ENCODE measurements around the gene PCGF2. TPM values are rescaled to one million over a fixed set of nuclear protein-coding genes. Genes with fewer than 3 reads are reported as not detected.
A peak's percentile ranks its signal among the peaks of the same experiment; 100 is the strongest.

PCGF2 gene
- total and polyA plus RNA-seq, 10 of the 15 experiments (the other 5 are each of a cell fraction or from before 2014, with no cell fraction given), result 2.7 to 35.6 (median 7.2) TPM

DNA sequence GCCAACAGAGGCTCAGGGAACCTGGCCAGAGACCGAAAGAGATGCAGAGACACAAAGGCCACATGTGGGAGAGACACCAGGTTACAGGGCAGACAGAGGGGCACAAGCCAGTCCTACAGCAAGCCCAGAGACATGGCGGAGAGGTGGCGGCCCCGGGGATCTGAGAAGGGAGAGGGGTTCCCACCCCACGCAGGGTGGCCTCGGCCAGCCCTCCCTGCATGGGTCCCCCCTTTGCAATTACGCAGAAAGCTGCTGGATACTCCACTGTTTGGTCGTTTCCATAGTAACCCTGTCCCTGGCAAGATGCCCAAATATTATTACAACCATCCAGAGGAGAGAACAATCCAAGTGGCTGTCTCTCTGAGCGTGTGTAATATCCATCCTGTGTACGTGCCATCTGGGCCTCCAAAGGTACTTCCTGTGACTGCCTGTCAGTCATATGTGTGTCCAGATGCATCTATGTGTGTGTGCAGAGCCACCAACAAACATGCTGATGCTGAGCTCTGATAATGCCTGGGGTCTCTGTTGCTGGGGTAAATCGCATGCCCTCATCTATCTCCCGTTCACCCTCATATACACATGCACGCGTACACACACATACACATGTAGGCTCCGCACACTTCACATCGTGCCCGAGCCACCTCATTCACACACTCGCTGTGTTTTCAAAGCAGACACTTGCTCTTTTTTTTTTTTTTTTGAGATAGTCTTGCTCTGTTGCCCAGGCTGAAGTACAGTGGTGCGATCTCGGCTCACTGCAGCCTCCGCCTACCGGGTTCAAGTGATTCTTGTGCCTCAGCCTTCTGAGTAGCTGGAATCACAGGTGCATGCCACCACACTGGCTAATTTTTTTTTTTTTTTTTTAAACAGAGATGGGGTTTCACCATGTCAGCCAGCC lies 5.5 kb downstream of the PCGF2 start:
- ATAC-seq (no peak), FAIRE-seq (no peak), DNase-seq (ENCODE audit: low read depth, low spot score) (no peak)
- peaks cover 40% of the 10 kb centered on the region for H3K79me2 ChIP-seq (ENCODE audit: control insufficient read depth, insufficient read depth, low read length)
- TF ChIP-seq RFX5 (IDR thresholded peaks at IDR 0.05; ENCODE audit: low read depth, low read length), result no peak
- TF ChIP-seq, protein P1, sequence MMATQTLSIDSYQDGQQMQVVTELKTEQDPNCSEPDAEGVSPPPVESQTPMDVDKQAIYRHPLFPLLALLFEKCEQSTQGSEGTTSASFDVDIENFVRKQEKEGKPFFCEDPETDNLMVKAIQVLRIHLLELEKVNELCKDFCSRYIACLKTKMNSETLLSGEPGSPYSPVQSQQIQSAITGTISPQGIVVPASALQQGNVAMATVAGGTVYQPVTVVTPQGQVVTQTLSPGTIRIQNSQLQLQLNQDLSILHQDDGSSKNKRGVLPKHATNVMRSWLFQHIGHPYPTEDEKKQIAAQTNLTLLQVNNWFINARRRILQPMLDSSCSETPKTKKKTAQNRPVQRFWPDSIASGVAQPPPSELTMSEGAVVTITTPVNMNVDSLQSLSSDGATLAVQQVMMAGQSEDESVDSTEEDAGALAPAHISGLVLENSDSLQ (IDR thresholded peaks at IDR 0.05), result peak; percentile 91
- 0 out of 2 replicates have a peak, but pooled peaks have one; percentile 27 for TF ChIP-seq MLLT1 (IDR thresholded peaks at IDR 0.05)
- TF ChIP-seq PBX3 (IDR thresholded peaks at IDR 0.05; ENCODE audit: insufficient replicate concordance, low read depth, low read length), result peak; percentile 76
- no peak for TF ChIP-seq PML (IDR thresholded peaks at IDR 0.05; ENCODE audit: low read length)
- TF ChIP-seq, protein P2, sequence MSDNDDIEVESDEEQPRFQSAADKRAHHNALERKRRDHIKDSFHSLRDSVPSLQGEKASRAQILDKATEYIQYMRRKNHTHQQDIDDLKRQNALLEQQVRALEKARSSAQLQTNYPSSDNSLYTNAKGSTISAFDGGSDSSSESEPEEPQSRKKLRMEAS (IDR thresholded peaks at IDR 0.05; ENCODE audit: low read depth, low read length), result no peak
- TF ChIP-seq BMI1 (IDR thresholded peaks at IDR 0.05; ENCODE audit: borderline replicate concordance), result 0 out of 2 replicates have a peak, but pooled peaks have one; percentile 22
- no peak for TF ChIP-seq SIX5 (IDR thresholded peaks at IDR 0.05; ENCODE audit: low read depth, low read length, severe bottlenecking)
- no peak for TF ChIP-seq POLR2AphosphoS2 (IDR thresholded peaks at IDR 0.05; ENCODE audit: low read depth, low read length)
- no peak for TF ChIP-seq BACH1 (IDR thresholded peaks at IDR 0.05; ENCODE audit: borderline replicate concordance)
- H4K20me1 ChIP-seq (ENCODE audit: control insufficient read depth, insufficient read depth), result no peaks in the 10 kb centered on the region
- 54% methylated on average over 18 of the region's 22 CpGs for WGBS (ENCODE audit: insufficient coverage, insufficient replicate concordance, low lambda C conversion rate, missing lambda C conversion rate)
- no peak overlapping the region for H3K4me3 ChIP-seq
- BruUV-seq (replicated peaks), result no TSS peak
- H3K9ac ChIP-seq (ENCODE audit: control insufficient read depth, insufficient read depth, low read length), result no peak overlapping the region
- H3K27me3 ChIP-seq (replicated peaks in 1 of 2; ENCODE audit: control insufficient read depth in 2 of 2, insufficient read depth in 2 of 2, low read length in 1 of 2), result no peaks in the 10 kb centered on the region
- ChIA-PET SMC1A (ENCODE audit: uncharacterized antibody, unreplicated experiment) (interaction anchor here (1.1 kb wide), 1 partner anchor 66 kb away, joined by 3 read pairs; no protein-coding TSS in a partner anchor), POLR2A (interaction anchor here (0.7 to 1.7 kb wide), 3 partner anchors 11 to 61 kb away, joined by 3 to 5 read pairs (median 3); no protein-coding TSS in a partner anchor), RAD21 (ENCODE audit: unreplicated experiment) (interaction anchor here (1.3 kb wide), 1 partner anchor 65 kb away, joined by 4 read pairs; no protein-coding TSS in a partner anchor), CTCF (interaction anchor here (1.0 to 4.1 kb wide), 2 partner anchors 7 to 65 kb away, joined by 4 to 47 read pairs; no protein-coding TSS in a partner anchor)
- peaks cover 4 to 10% of the 10 kb centered on the region in 2 experiments; a peak in 3 of 4 replicates for H3K36me3 ChIP-seq (ENCODE audit: control insufficient read depth in 2 of 2, insufficient read depth in 2 of 2, low read length in 1 of 2)
- no peaks in the 10 kb centered on the region for H3K9me3 ChIP-seq (replicated peaks; ENCODE audit: control insufficient read depth, insufficient read depth, low read length)
- in situ Hi-C loops (cut with MboI), result no loop called here
- no peak overlapping the region for H2AFZ ChIP-seq (ENCODE audit: control insufficient read depth, low read depth, low read length)
- H3K4me1 ChIP-seq (ENCODE audit: control insufficient read depth, insufficient read depth, low read length), result peaks cover 34% of the 10 kb centered on the region
- intact Hi-C loops (cut with micrococcal nuclease; ENCODE audit: unreplicated experiment), result no loop called here
- peak overlapping the region; percentile 18 for H3K4me2 ChIP-seq (ENCODE audit: control insufficient read depth, insufficient read depth)
- no peak overlapping the region for H3K27ac ChIP-seq (ENCODE audit: control insufficient read depth, insufficient read depth)

Measured in GM12878 (cell line).